A549 (cell line): Measurements from ENCODE around the gene RPH3AL. TPM values are rescaled to one million over a fixed set of nuclear protein-coding genes. Genes with fewer than 3 reads are reported as not detected.

Source experiments
- ATAC-seq, 2 experiments: fragments of 200-7000 bp in 1 of 2; fragments of >200 bp in 1 of 2; cut with Nextera tagmentation in 1 of 2; cut with Tn5 transposase in 1 of 2; 3 replicates each; pipeline versions ENCODE4 v1.8.0 to v1.9.1; 2018 to 2020; ENCODE audit warnings: mild to moderate bottlenecking in 1 of 2, moderate library complexity in 1 of 2
- CTCF ChIA-PET: fragments of 300-600 bp; sonication (Branson Sonifier 250); formaldehyde crosslinking; extraction: SDS; loops from one replicate; lab custom pipeline; 2021; ENCODE audit warnings: antibody characterized with exemption, inconsistent platforms; lab: Yijun Ruan, JAX
- POLR2A ChIA-PET: fragments of 350-600 bp; formaldehyde crosslinking; extraction: SDS; loops from one replicate; lab custom pipeline; 2021; ENCODE audit warnings: antibody characterized with exemption, inconsistent platforms; lab: Yijun Ruan, JAX
- DNase-seq, 2 experiments: peaks; one replicate each; pipeline versions ENCODE4 v3.0.0 to v3.0.0-alpha.2; 2011 to 2016; ENCODE audit warnings: low read depth in 1 of 2, low spot score in 1 of 2
- FAIRE-seq: peaks from 2 replicates; lab custom pipeline; 2011; peaks lifted over from hg19 to GRCh38; lab: Jason Lieb, UNC
- H3K27ac ChIP-seq, 2 experiments: fragments of >200 bp; sonication (Bioruptor Twin); formaldehyde crosslinking; 3 replicates each; pipeline ENCODE4 v1.5.1; 2016 to 2017
- H3K4me1 ChIP-seq: fragments of >200 bp; sonication (Bioruptor Twin); formaldehyde crosslinking; 3 replicates; pipeline ENCODE4 v1.6.1; 2016
- H3K4me2 ChIP-seq: fragments of >200 bp; sonication (Bioruptor Twin); formaldehyde crosslinking; 3 replicates; pipeline ENCODE4 v1.6.1; 2016
- H3K4me3 ChIP-seq: fragments of >200 bp; sonication (Bioruptor Twin); formaldehyde crosslinking; 3 replicates; pipeline ENCODE4 v1.5.1; 2016
- H3K9me3 ChIP-seq: fragments of >200 bp; sonication (Bioruptor Twin); formaldehyde crosslinking; 3 replicates; pipeline ENCODE4 v1.6.1; 2016
- CBX8 ChIP-seq: fragments of 200-600 bp; sonication (generic); IDR thresholded peaks from 2 replicates; pipeline ENCODE4 v1.6.1; 2016
- CHD2 ChIP-seq: fragments of 150-350 bp; IDR thresholded peaks from 2 replicates; pipeline ENCODE4 v1.6.1; 2014; ENCODE audit warnings: low read length; ENCODE audit not compliant: partially characterized antibody
- EHMT2 ChIP-seq: fragments of 200-600 bp; sonication (generic); IDR thresholded peaks from 2 replicates; pipeline ENCODE4 v1.6.1; 2016; ENCODE audit warnings: antibody characterized with exemption, low read depth, mild to moderate bottlenecking, moderate library complexity
- FOXS1 ChIP-seq: fragments of 250-450 bp; sonication (Bioruptor Pico); IDR thresholded peaks from 2 replicates; pipeline ENCODE4 v1.5.0; 2020; ENCODE audit warnings: mild to moderate bottlenecking, moderate library complexity
- HOXA7 ChIP-seq: fragments of 250-450 bp; sonication (Bioruptor Pico); IDR thresholded peaks from 2 replicates; pipeline ENCODE4 v1.5.0; 2020; ENCODE audit warnings: mild to moderate bottlenecking, moderate library complexity
- HOXB5 ChIP-seq: fragments of 250-450 bp; sonication (Bioruptor Pico); IDR thresholded peaks from 2 replicates; pipeline ENCODE4 v1.5.0; 2020; ENCODE audit warnings: mild to moderate bottlenecking, moderate library complexity
- KDM5A ChIP-seq: fragments of 200-600 bp; sonication (generic); IDR thresholded peaks from 2 replicates; pipeline ENCODE4 v1.6.1; 2016; ENCODE audit warnings: antibody characterized with exemption, mild to moderate bottlenecking
- MAFK ChIP-seq: fragments of 450-650 bp; IDR thresholded peaks from 2 replicates; pipeline ENCODE4 v1.6.1; 2014; ENCODE audit not compliant: partially characterized antibody
- MAZ ChIP-seq: fragments of 150-350 bp; IDR thresholded peaks from 2 replicates; pipeline ENCODE4 v1.6.1; 2014; ENCODE audit warnings: antibody characterized with exemption, low read depth, low read length, borderline replicate concordance
- NPAS2 ChIP-seq: fragments of 250-450 bp; sonication (Bioruptor Pico); IDR thresholded peaks from 2 replicates; pipeline ENCODE4 v1.8.0; 2022; ENCODE audit warnings: mild to moderate bottlenecking, moderate library complexity, borderline replicate concordance
- PBX3 ChIP-seq: IDR thresholded peaks from 2 replicates; pipeline ENCODE4 v1.6.1; 2012
- PHF8 ChIP-seq: fragments of 200-600 bp; sonication (generic); IDR thresholded peaks from 2 replicates; pipeline ENCODE4 v1.6.1; 2016; ENCODE audit warnings: low read depth, mild to moderate bottlenecking, antibody characterized with exemption, moderate library complexity, borderline replicate concordance
- POLR2AphosphoS2 ChIP-seq: conservative IDR thresholded peaks from 2 replicates; pipeline ENCODE4 v1.6.1; 2012; ENCODE audit warnings: low read length, improper control_type of control experiment, inconsistent platforms
- RAD21 ChIP-seq, 2 experiments: fragments of >200 bp in 1 of 2; sonication (Bioruptor Twin) in 1 of 2; formaldehyde crosslinking in 1 of 2; IDR thresholded peaks in 1 of 2; conservative IDR thresholded peaks in 1 of 2; 2 replicates in 1 of 2; 3 replicates in 1 of 2; pipeline ENCODE4 v1.6.1; 2012 to 2018; ENCODE audit warnings: inconsistent platforms in 1 of 2
- RCOR1 ChIP-seq: fragments of 150-350 bp; IDR thresholded peaks from 2 replicates; pipeline ENCODE4 v1.6.1; 2014; ENCODE audit warnings: antibody characterized with exemption, low read length, low read depth
- REST ChIP-seq: fragments of 200-600 bp; sonication (generic); IDR thresholded peaks from 2 replicates; pipeline ENCODE4 v1.6.1; 2016; ENCODE audit warnings: antibody characterized with exemption, mild to moderate bottlenecking, moderate library complexity
- RNF2 ChIP-seq: fragments of 200-600 bp; sonication (generic); IDR thresholded peaks from 2 replicates; pipeline ENCODE4 v1.6.1; 2016; ENCODE audit warnings: low read depth, mild to moderate bottlenecking, antibody characterized with exemption, moderate library complexity, borderline replicate concordance
- ZSCAN20 ChIP-seq: fragments of 250-450 bp; sonication (Bioruptor Pico); IDR thresholded peaks from 2 replicates; pipeline ENCODE4 v1.8.0; 2022; ENCODE audit warnings: mild to moderate bottlenecking, moderate library complexity
- WGBS: methylation state at CpG from one replicate; pipeline ENCODE4 v1.1.6; 2017; ENCODE audit errors: missing lambda C conversion rate; 5-methylcytosine and 5-hydroxymethylcytosine counted together
- polyA plus RNA-seq, 4 experiments: library from polyadenylated mRNA; depleted of rRNA in 3 of 4; stranded (reverse); fragments of >200 nt; fragmentation: RNase III in 1 of 4; extraction: RNeasy Plus Mini Kit Qiagen cat#74134 plus additional on column Dnase treatment in 1 of 4; gene quantifications; 2 replicates in 3 of 4; 3 replicates in 1 of 4; pipeline ENCODE4 v1.2.3, GENCODE V29; 2011 to 2017
- TF ChIP-seq, protein P1 (sequence below): fragments of 250-450 bp; sonication (Bioruptor Pico); IDR thresholded peaks from 2 replicates; pipeline ENCODE4 v1.5.0; 2020; ENCODE audit warnings: low read depth, mild to moderate bottlenecking, moderate library complexity
- TF ChIP-seq, protein P2 (sequence below): fragments of >200 bp; sonication (Bioruptor Twin); formaldehyde crosslinking; IDR thresholded peaks from 3 replicates; pipeline ENCODE4 v1.6.1; 2016

Gene RPH3AL
- polyA plus RNA-seq, 2 of the 4 experiments (the other 2 are of a cell fraction) = 23.3 to 31.1 TPM

DNA sequence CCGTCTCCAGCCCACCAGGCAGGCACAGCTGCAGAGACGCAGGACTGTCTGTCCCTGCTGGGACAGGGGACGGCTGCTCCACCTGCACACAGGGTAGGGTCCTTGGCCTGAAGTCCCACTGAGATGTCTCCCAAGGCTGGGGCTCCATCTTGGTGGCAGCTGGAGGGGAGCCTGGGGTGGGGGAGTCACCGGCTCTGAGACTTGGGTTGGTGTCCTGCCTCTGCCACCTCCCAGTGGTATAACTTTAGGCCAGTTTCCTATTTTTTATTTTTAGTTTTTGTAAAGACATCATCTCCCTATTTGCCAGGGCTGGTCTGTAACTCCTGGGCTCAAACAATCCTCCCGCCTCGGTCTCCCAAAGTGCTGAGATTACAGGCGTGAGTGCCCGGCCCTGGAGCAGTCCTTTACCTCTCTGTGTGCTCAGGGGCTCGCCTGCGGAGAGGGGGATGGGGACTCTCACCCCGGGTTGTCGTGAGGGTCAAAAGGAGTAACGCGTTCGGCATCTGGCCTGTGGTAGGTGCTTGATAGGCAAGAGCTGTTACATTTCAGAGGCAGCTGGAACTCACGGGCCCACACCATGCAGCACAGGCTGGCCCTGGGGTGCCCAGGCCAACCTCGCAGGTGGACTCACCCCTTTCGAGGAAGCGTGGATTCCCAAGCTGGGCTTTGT lies 124.5 kb downstream of the RPH3AL start:
- Histone ChIP-seq H3K27ac (no peak overlapping the region), H3K9me3 (no peaks in the 10 kb centered on the region), H3K4me2 (no peak overlapping the region), H3K4me3 (no peak overlapping the region), H3K4me1 (no peaks in the 10 kb centered on the region)
- no peak for FAIRE-seq
- ChIA-PET CTCF (interaction anchor here (0.6 to 1.6 kb wide), 4 partner anchors 12 to 858 kb away, joined by 3 to 4 read pairs (median 4); no protein-coding TSS in a partner anchor), POLR2A (no interaction called here)
- DNase-seq = no peak
- 83% methylated on average over 19 of the region's 19 CpGs for WGBS
- ATAC-seq = no peak
- TF ChIP-seq RAD21 (conservative IDR thresholded peaks at IDR 0.05 in 1 of 2, IDR thresholded peaks at IDR 0.05 in 1 of 2) (no peak), KDM5A (no peak), CHD2 (no peak), ZSCAN20 (CRISPR knock-in tag) (no peak), POLR2AphosphoS2 (no peak), NPAS2 (CRISPR knock-in tag) (no peak), HOXA7 (no peak), RCOR1 (no peak)
- TF ChIP-seq, protein P1, sequence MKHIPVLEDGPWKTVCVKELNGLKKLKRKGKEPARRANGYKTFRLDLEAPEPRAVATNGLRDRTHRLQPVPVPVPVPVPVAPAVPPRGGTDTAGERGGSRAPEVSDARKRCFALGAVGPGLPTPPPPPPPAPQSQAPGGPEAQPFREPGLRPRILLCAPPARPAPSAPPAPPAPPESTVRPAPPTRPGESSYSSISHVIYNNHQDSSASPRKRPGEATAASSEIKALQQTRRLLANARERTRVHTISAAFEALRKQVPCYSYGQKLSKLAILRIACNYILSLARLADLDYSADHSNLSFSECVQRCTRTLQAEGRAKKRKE (CRISPR knock-in tag) = no peak
- TF ChIP-seq, protein P2, sequence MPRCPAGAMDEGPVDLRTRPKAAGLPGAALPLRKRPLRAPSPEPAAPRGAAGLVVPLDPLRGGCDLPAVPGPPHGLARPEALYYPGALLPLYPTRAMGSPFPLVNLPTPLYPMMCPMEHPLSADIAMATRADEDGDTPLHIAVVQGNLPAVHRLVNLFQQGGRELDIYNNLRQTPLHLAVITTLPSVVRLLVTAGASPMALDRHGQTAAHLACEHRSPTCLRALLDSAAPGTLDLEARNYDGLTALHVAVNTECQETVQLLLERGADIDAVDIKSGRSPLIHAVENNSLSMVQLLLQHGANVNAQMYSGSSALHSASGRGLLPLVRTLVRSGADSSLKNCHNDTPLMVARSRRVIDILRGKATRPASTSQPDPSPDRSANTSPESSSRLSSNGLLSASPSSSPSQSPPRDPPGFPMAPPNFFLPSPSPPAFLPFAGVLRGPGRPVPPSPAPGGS = no peak

DNA sequence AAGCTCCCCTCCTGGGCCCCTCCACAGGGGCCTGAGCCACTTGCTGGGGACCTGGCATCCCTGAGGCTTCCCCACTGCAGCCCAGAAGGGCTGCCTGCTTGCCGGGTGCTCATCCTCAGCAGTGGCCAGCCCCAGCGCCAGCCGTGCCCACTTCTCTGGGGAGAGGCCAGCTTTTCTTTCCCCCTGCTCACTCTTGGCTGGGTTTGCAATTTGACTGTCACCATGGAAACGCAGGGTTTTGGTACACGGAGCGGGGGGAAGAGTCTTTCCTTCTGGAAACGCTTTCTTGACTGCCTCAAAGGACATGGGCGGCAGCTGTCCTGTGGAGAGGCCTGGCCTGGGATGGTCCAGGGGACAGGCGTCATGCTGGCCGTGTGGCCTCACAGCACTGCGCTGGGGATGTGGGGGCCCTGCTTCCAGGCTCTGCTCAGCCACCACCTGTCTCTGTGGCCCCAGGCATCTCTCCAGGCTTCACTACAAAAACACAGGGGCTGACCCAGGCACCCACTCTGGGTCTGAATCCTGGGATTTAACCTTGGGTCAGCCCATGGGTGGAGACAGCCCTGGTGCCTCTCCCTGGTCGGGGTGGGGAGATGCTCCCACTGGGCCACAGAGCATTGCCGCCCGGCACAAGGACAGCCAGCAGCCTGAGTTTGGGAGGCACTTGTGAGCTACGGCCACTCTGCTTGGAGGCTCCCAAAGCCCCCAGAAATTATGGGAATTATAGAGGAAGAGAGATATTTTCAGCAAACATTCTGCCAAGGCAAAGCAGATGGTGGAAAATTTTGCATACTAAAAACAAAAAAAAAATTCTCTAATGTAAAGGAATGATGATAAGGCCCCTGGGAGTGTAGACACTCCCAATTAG lies 125.3 kb downstream of the RPH3AL start:
- 74% methylated on average over 14 of the region's 15 CpGs for WGBS
- CTCF ChIA-PET = interaction anchor here (0.6 to 1.3 kb wide), 2 partner anchors 12 to 859 kb away, joined by 4 read pairs; no protein-coding TSS in a partner anchor

More for the DNA sequence above, 125.3 kb downstream of the RPH3AL start:
- no peak overlapping the region for H3K4me2 ChIP-seq
- no peak for FAIRE-seq
- H3K9me3 ChIP-seq = no peaks in the 10 kb centered on the region
- no peak for TF ChIP-seq PBX3
- TF ChIP-seq CBX8 = no peak
- TF ChIP-seq EHMT2 = no peak
- no peak for TF ChIP-seq HOXB5 (CRISPR knock-in tag)
- no peak for TF ChIP-seq REST
- no peak for TF ChIP-seq MAZ
- TF ChIP-seq PHF8 = no peak
- no peak for TF ChIP-seq MAFK
- TF ChIP-seq FOXS1 (CRISPR knock-in tag) = no peak
- TF ChIP-seq RNF2 = no peak
- peak in 1 of 2 experiments; percentile 18; a peak in 3 of 6 replicates for ATAC-seq
- H3K4me3 ChIP-seq = no peak overlapping the region
- POLR2A ChIA-PET = no interaction called here
- no peak for DNase-seq
- no peaks in the 10 kb centered on the region for H3K4me1 ChIP-seq
- no peak overlapping the region for H3K27ac ChIP-seq
